ENCODE results near the gene NR1D2.
"Not testable (repeated sequence)": the region's sequence is repeated elsewhere in the genome, so short reads cannot be mapped to it uniquely, and the experiment has no call there.

The NR1D2 gene

DNA sequence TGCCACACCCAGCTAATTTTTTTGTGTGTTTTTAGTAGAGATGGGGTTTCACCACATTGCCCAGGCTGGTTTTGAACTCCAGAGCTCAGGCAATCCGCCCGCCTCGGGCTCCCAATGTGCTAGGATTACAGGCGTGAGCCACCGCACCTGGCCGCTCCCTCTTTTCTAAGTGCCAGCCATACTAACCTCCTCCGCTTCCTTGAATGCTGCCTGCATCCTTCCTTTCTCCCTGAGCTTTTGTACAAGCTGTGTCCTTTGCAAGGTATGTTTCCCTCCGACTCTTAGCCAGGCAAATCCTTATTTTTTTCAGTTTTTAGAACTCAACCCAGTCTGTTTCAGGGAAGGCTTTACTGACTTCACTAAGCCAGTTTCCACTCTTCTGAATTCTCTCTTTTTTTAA, 60.6 kb downstream of the NR1D2 start:
- Histone ChIP-seq H3K4me1 (ENCODE audit: control insufficient read depth, insufficient read depth, low read length) (no peaks in the 10 kb centered on the region), H3K27ac (ENCODE audit: extremely low read depth, low read depth, low read length) (no peak overlapping the region), H3K36me3 (ENCODE audit: control insufficient read depth in 2 of 2, insufficient read depth in 1 of 2, low read length in 2 of 2) (no peaks in the 10 kb centered on the region), H3K4me3 (ENCODE audit: low read depth, low read length) (no peak overlapping the region), H3K9me3 (ENCODE audit: control insufficient read depth, insufficient read depth, low read depth, low read length) (no peaks in the 10 kb centered on the region)
- ChIA-PET POLR2A (no interaction called here), CTCF (interaction anchor here (1.3 kb wide), 1 partner anchor 674 kb away, joined by 4 read pairs; no protein-coding TSS in a partner anchor)
- no peak for TF ChIP-seq ZNF114 (tag by site-specific recombination; IDR thresholded peaks at IDR 0.05)
- no peak for TF ChIP-seq KLF9 (tag by site-specific recombination; IDR thresholded peaks at IDR 0.05; ENCODE audit: low read depth)
- TF ChIP-seq ZNF354C (tag by site-specific recombination; IDR thresholded peaks at IDR 0.05; ENCODE audit: borderline replicate concordance, low read depth), result no peak
- no peak for TF ChIP-seq BCL11A (tag by site-specific recombination; IDR thresholded peaks at IDR 0.05; ENCODE audit: low read depth)
- no peak for TF ChIP-seq ZNF549 (tag by site-specific recombination; IDR thresholded peaks at IDR 0.05)
- no peak for TF ChIP-seq ZNF501 (tag by site-specific recombination; IDR thresholded peaks at IDR 0.05)
- TF ChIP-seq, protein P1, sequence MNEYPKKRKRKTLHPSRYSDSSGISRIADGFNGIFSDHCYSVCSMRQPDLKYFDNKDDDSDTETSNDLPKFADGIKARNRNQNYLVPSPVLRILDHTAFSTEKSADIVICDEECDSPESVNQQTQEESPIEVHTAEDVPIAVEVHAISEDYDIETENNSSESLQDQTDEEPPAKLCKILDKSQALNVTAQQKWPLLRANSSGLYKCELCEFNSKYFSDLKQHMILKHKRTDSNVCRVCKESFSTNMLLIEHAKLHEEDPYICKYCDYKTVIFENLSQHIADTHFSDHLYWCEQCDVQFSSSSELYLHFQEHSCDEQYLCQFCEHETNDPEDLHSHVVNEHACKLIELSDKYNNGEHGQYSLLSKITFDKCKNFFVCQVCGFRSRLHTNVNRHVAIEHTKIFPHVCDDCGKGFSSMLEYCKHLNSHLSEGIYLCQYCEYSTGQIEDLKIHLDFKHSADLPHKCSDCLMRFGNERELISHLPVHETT (tag by site-specific recombination; IDR thresholded peaks at IDR 0.05), result no peak
- TF ChIP-seq TRIM28 (IDR thresholded peaks at IDR 0.05; ENCODE audit: borderline replicate concordance, low read length), result no peak

DNA sequence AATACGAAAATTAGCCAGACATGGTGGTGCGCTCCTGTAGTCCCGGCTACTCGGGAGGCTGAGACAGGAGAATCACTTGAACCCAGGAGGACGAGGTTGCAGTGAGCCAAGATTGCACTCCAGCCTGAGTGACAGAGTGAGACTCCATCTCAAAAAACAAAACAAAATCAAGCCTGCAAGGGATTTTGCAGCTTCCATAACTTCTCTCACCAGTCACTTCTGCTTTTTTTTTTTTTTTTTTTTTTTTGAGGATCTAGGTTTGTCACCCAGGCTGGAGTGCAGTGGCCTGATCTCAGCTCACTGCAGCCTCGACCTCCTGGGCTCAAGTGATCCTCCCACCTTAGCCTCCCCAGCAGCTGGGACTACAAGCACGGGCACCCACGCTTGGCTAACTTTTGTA, 65.7 kb downstream of the NR1D2 start:
- H3K4me1 ChIP-seq (ENCODE audit: control insufficient read depth, insufficient read depth, low read length); H3K36me3 ChIP-seq (ENCODE audit: control insufficient read depth in 2 of 2, insufficient read depth in 1 of 2, low read length in 2 of 2); H3K4me3 ChIP-seq (ENCODE audit: low read depth, low read length); H3K9me3 ChIP-seq (ENCODE audit: control insufficient read depth, insufficient read depth, low read depth, low read length); H3K27ac ChIP-seq (ENCODE audit: extremely low read depth, low read depth, low read length): not testable (repeated sequence)
- ChIA-PET POLR2A (interaction anchor here (0.6 kb wide), 1 partner anchor 249 kb away, joined by 3 read pairs; no protein-coding TSS in a partner anchor), CTCF (interaction anchor here (0.6 kb wide), 1 partner anchor 176 kb away, joined by 3 read pairs; no protein-coding TSS in a partner anchor)

DNA sequence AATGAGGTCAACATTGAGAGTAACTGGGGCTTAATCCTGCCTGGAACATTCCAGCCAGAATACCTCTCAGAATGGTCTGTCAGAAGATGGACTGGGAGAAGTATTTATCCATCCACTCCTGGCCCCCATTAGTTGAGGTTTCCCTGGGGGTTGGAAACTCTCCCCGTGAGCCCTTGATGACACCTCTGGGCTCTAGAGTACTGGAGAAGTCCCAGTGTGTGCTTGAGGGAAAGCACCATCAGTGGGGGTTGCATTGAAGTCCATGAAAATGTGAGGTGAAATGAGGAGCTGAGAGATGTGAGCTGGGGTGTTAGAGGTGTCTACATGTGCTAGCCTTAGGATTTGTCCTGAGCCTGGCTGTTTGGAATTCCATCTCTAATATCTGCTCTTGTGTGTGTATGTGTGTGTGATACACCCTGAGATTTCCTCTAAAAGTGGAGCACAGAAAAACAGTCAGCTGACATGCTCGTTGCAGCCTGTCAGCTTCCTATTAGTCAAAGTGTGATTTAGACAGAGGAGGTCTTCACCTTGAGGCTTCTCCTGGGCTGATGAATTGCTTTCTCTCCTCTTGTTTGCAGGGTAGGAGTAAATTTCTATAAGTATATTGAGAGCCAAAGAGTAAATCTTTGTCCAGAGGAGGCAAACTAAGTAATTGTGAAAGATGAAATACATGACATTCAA, 67.6 kb downstream of the NR1D2 start:
- no peaks in the 10 kb centered on the region for H3K36me3 ChIP-seq (ENCODE audit: control insufficient read depth in 2 of 2, insufficient read depth in 1 of 2, low read length in 2 of 2)
- H3K4me1 ChIP-seq (ENCODE audit: control insufficient read depth, insufficient read depth, low read length), result no peaks in the 10 kb centered on the region
- ChIA-PET CTCF (no interaction called here), POLR2A (interaction anchor here (0.6 kb wide), 1 partner anchor 68 kb away, joined by 6 read pairs; no protein-coding TSS in a partner anchor)
- no peak for TF ChIP-seq MEIS1 (CRISPR knock-in tag; IDR thresholded peaks at IDR 0.05; ENCODE audit: borderline replicate concordance)
- TF ChIP-seq, protein P2, sequence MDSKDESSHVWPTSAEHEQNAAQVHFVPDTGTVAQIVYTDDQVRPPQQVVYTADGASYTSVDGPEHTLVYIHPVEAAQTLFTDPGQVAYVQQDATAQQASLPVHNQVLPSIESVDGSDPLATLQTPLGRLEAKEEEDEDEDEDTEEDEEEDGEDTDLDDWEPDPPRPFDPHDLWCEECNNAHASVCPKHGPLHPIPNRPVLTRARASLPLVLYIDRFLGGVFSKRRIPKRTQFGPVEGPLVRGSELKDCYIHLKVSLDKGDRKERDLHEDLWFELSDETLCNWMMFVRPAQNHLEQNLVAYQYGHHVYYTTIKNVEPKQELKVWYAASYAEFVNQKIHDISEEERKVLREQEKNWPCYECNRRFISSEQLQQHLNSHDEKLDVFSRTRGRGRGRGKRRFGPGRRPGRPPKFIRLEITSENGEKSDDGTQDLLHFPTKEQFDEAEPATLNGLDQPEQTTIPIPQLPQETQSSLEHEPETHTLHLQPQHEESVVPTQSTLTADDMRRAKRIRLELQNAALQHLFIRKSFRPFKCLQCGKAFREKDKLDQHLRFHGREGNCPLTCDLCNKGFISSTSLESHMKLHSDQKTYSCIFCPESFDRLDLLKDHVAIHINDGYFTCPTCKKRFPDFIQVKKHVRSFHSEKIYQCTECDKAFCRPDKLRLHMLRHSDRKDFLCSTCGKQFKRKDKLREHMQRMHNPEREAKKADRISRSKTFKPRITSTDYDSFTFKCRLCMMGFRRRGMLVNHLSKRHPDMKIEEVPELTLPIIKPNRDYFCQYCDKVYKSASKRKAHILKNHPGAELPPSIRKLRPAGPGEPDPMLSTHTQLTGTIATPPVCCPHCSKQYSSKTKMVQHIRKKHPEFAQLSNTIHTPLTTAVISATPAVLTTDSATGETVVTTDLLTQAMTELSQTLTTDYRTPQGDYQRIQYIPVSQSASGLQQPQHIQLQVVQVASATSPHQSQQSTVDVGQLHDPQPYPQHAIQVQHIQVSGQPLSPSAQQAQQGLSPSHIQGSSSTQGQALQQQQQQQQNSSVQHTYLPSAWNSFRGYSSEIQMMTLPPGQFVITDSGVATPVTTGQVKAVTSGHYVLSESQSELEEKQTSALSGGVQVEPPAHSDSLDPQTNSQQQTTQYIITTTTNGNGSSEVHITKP (tag by site-specific recombination; IDR thresholded peaks at IDR 0.05), result peak; percentile 43
- no peak for TF ChIP-seq ZNF670 (tag by site-specific recombination; IDR thresholded peaks at IDR 0.05; ENCODE audit: low read depth)
- TF ChIP-seq, protein P3, sequence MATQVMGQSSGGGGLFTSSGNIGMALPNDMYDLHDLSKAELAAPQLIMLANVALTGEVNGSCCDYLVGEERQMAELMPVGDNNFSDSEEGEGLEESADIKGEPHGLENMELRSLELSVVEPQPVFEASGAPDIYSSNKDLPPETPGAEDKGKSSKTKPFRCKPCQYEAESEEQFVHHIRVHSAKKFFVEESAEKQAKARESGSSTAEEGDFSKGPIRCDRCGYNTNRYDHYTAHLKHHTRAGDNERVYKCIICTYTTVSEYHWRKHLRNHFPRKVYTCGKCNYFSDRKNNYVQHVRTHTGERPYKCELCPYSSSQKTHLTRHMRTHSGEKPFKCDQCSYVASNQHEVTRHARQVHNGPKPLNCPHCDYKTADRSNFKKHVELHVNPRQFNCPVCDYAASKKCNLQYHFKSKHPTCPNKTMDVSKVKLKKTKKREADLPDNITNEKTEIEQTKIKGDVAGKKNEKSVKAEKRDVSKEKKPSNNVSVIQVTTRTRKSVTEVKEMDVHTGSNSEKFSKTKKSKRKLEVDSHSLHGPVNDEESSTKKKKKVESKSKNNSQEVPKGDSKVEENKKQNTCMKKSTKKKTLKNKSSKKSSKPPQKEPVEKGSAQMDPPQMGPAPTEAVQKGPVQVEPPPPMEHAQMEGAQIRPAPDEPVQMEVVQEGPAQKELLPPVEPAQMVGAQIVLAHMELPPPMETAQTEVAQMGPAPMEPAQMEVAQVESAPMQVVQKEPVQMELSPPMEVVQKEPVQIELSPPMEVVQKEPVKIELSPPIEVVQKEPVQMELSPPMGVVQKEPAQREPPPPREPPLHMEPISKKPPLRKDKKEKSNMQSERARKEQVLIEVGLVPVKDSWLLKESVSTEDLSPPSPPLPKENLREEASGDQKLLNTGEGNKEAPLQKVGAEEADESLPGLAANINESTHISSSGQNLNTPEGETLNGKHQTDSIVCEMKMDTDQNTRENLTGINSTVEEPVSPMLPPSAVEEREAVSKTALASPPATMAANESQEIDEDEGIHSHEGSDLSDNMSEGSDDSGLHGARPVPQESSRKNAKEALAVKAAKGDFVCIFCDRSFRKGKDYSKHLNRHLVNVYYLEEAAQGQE (tag by site-specific recombination; IDR thresholded peaks at IDR 0.05), result no peak
- no peak for TF ChIP-seq SALL2 (tag by site-specific recombination; IDR thresholded peaks at IDR 0.05; ENCODE audit: borderline replicate concordance)
- no peak for TF ChIP-seq ZNF654 (tag by site-specific recombination; IDR thresholded peaks at IDR 0.05; ENCODE audit: low read depth)
- no peak for TF ChIP-seq ZNF677 (tag by site-specific recombination; IDR thresholded peaks at IDR 0.05)
- TF ChIP-seq ZNF792 (tag by site-specific recombination; IDR thresholded peaks at IDR 0.05), result no peak
- TF ChIP-seq, protein P4, sequence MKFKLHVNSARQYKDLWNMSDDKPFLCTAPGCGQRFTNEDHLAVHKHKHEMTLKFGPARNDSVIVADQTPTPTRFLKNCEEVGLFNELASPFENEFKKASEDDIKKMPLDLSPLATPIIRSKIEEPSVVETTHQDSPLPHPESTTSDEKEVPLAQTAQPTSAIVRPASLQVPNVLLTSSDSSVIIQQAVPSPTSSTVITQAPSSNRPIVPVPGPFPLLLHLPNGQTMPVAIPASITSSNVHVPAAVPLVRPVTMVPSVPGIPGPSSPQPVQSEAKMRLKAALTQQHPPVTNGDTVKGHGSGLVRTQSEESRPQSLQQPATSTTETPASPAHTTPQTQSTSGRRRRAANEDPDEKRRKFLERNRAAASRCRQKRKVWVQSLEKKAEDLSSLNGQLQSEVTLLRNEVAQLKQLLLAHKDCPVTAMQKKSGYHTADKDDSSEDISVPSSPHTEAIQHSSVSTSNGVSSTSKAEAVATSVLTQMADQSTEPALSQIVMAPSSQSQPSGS (tag by site-specific recombination; IDR thresholded peaks at IDR 0.05; ENCODE audit: low read depth), result no peak
- H3K9me3 ChIP-seq (ENCODE audit: control insufficient read depth, insufficient read depth, low read depth, low read length), result no peaks in the 10 kb centered on the region
- H3K27ac ChIP-seq (ENCODE audit: extremely low read depth, low read depth, low read length), result no peak overlapping the region
- no peak overlapping the region for H3K4me3 ChIP-seq (ENCODE audit: low read depth, low read length)

All from HEK293 (cell line).